HUDEP-2 (cell line): Measurements from ENCODE around the gene SH2D2A.
A peak's percentile ranks its signal among the peaks of the same experiment; 100 is the strongest.

Experiments
- DNase-seq, 76 experiments: peaks; one replicate each; lab custom pipeline; 2025; ENCODE audit not compliant: unreplicated experiment in 76 of 76; lab: John Stamatoyannopoulos, UW

Gene SH2D2A

GRCh38 chr1:156848461-156849150, 32.0 kb upstream of the SH2D2A start:
- DNase-seq: no peak

GRCh38 chr1:156847591-156848460, 31.2 kb upstream of the SH2D2A start:
- no peak for DNase-seq

GRCh38 chr1:156846643-156847042, 30.0 kb upstream of the SH2D2A start:
- no peak for DNase-seq

DNA sequence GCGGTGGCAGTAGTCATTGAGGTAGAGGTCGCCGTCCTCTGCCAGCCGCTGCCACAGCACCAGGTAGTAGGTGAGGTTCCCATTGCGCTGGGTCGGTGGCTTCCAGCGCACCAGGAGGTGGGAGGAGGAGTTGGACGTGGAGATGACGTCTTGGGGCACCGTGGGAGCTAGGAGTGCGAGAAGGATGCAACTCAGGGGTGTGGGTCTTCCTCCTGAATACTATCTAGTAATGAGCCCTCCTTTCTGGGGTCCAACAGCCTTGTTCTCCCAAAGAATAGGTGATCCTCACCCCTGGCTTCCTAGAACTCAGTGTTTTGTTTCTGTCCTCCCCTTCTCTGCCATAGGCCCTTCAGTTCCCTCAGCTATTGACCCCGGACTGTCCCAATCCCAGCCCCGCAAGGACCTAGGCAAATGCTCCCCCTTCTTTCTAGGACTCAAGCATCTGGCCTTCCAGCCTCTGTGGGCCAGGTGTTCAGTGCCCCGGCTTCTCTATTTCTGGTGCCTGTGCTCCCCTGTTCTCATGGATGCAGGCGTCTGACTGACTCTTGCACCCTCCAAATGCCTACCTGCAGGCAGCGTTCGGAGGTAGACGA, 29.4 kb upstream of the SH2D2A start:
- DNase-seq: no peak

DNA sequence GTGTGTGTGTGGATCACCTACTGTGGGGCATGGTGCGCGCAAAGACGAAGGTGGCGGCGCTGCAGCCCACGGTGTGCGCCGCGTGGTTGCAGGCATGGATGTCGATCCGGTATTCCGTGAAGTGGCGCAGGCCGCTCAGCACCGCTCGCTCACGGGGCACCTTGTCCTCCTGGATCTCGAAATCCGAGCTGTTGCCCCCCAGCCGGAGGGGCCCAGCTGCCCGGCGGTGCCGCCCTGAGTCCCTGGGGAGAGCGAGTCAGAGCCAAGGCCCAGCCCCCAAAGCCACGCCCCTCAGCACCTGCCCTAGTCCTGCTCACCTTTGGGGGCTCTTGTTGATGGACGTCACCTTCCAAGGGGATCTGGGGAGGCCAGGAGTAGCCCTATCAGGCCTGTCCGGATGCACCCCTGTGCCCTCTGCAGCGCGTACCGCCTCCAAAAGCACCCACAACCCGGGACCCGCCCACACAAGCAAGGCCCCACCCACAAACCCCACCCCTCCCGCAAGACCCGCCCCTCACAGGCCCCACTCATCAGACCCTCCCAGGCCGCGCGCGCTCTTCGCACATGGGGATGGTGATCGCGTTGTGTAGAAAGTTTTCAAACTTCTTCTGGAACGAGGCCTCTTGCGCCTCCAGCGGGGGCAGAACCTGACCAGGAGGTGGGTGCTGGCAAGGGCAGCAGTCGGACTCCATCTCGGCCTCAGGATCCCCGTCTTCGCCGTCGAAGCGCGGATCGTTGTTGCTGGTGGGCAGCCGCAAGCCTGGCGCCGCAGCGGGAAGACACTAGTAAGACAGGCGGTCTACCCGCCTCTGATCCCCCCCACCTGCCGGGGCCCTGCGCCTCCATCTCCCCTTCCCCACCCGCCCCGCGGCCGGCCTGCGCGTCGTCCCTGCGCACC, 28.7 kb upstream of the SH2D2A start:
- DNase-seq: no peak

DNA sequence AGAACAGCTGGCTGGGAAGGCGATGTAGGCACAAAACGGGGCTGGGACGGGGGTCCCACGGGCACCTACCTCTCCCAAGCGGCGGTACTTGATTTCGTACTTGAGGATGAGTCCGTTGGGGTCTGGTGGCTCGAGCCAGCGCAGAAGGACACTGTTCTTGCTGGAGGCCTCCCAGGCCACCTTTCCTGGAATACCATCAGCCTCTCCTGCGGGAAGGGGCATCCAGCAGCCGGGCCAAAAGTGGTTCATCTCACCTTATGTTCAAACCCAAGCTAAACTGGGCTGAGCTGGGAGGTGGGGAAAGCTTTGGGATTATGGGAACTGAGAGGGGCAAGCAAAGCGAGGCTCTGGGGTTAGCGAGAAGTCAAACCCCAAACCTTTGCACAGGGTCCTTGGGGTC, 28.0 kb upstream of the SH2D2A start:
- DNase-seq: no peak

DNA sequence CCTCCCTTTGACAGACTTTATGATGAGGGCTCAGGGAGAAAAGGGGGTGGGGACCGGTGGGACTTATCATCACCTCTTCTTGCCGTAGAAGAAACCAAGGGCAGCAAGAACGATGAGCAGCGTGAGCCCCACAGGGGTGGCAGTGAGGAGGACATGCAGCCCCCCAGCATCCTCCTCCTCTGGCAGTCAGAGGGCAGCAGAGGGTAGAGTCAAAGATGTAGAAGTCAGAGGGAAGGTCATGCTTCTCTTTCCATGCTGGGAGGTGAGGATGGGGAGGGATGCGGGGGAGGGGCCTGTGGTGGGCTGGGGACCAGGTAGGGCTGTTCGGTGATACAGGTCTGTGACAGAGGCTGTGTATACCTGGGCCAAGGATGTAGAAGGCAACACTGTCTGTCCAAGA, 27.5 kb upstream of the SH2D2A start:
- no peak for DNase-seq

DNA sequence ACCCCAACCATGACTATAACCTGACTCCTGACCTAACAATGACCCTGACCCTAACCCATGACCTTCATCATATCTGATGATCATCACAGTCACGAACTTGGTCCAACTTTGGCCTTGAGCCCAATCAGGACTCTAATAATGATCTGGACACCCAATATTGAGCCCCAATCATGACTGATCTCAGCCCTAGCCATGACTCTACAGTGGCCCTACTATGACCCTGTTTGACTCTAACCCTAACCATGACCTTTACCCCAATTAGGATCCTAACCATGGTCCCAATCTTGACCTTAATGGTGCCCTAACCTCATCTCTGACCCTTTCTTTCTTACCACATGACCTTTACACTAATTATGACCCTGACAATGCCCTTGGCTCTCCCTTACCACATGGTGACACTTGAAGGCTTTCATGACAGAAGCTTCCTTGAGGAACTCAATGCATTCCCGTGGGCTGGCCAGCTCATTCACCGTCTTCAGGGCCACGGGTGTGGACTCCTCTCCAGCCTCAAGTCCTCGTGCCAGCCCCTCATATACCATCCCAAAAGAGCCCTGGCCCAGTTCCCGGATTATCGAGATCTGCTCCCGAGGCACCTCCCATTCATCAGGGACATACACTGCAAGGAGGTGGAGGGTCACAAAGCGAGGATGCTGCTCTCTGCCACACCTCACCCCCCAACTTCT, 26.1 kb upstream of the SH2D2A start:
- DNase-seq: no peak

DNA sequence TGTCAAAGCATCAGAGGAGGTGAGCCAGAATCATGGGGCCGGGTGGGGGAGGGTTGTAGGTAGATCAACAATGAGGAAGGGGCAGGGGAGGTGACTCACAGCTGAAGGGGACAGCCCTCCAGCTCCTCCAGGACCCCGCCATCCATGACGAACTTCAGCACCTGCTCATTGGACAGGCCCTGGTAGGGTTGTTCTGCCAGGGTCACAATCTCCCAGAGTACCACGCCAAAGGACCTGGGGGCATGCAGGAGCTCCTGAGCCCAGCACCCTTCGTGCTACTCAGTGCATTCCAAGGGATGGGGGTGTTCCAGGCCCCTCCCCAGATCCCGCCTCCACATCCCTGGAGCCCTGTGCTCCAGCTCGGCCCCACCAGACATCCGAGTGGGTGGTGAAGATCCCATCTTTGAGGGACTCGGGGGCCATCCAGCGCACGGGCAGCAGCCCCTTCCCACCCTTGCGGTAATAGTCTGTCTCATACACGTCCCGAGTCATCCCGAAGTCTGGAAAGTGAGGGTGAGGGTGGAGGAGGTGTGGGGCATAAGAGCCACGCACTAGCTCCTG, 24.7 kb upstream of the SH2D2A start:
- DNase-seq: no peak

- DNase-seq: no peak
These were observed 24.2 kb upstream of the SH2D2A start for GRCh38 chr1:156840898-156841279.

DNA sequence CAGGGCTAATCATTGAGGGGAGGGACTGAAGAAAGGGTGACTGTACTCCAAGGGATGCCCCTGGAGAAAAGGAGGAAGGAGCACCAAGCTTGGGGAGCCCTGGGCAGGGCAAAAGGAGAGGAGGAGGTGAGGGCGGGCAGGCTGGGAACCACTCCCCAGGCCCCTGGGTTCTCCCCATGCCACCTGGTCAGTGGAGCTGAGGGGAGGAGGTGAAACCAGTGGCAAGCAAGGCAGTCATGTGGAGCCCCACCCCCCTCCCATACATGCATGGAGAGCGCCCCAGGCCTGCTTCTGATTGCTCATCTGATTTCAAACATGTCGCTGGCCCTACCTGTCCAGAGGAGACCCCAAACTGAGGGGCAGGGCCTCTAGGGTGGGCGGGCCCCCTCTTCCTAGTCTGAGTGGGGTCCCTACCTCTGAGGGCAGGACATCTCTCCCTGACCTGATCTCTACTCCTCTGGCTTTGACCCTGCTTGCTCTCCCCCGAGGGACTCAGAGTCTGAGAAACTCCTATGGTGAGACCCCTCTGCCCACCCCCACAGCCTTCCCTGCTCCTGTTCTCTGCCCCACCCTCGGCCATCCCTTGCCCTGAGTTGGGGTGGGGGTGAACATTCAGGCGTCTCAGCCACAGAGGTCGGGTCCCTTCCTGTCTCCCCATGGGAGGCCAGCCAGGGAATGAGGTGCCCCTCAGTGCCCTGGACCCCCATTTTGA, 23.7 kb upstream of the SH2D2A start:
- DNase-seq: no peak

GRCh38 chr1:156839426-156840109, 22.9 kb upstream of the SH2D2A start:
- no peak for DNase-seq

DNA sequence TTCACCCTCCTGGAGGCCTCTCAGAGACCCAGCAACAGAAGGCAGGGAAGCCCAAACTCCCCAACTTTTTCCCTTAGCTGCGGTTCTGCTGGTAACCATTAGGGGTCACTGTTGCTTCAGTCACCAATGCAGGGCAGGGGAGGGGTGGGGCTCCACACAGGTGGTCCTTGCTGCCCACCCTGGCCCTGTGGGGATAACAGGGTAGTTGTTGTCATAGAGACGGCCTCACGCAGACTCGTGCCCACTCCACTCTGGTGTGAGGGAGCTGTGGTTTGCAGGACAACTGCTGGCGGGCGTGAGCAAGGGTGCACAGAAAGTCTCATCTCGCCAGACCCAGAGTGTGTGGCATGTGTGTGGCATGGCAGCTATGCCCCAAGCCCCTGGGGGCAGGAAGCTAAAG, 22.3 kb upstream of the SH2D2A start:
- peak in 25 of 76 experiments; percentile 4 to 46 (median 25) for DNase-seq

DNA sequence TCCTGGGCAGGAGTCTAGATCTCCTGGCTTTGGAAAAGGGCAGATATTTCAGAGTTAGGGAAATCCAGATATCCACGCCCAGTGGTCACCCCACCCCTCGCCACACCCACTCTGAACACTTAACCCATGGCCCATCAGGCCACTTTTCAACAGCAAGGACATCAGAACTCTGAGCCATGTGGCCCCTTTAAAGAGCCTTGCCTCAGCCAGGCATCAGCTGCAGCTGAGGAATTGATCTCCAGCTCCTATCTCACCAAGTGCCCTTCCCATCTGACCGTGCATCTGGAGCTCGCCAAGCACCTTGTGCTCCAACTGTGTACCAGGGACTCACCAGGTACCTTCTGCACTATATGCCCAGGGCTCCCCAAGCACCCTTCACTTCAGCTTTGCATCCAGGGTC, 20.2 kb upstream of the SH2D2A start:
- DNase-seq: no peak

- DNase-seq: no peak
These were observed 19.5 kb upstream of the SH2D2A start for GRCh38 chr1:156836041-156836654.

GRCh38 chr1:156834322-156834721, 17.7 kb upstream of the SH2D2A start:
- no peak for DNase-seq

DNA sequence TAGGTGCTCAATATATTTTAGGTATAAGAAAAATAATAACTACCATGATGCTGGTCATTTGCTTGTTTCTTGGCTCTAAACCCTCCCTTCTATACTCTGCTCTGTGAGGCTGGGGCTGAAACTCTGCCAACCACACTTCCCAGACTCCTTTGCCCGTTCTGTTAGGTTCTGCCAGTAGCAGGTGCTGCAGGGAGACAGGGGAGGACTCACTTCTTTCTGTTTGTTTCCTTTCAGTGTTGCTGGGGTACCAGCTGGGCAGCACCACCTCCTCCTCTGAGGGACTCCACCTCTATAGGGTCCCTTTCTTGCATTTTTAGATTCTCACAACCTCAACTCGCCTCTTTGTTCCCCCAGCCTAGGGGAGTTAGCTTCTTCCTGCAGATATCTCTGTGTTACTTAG, 17.0 kb upstream of the SH2D2A start:
- no peak for DNase-seq

DNA sequence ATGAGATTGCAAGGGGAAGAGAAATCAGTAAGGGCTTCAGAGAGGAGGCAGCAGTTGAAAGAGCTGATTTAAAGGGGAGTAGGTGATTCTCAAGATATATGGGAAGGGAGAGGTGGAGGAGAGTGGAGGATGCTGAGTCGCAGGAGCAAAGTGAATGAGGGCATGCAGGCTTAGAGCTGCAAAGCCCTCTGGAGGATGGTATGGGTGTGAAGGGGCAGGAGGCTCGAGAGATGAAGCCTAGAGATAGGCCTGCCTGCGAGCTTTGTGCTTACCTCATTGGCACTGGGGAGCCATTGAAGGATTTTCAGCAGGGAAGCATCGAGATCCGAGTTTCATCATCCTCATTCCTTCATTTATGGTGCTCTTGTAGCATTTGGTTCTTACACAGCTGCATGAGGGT, 15.8 kb upstream of the SH2D2A start:
- no peak for DNase-seq
